Tibial nerve (tissue), 4 donors: ENCODE measurements around the gene ISG20L2. TPM values are rescaled to one million over a fixed set of nuclear protein-coding genes. Genes with fewer than 3 reads are reported as not detected.
A peak's percentile ranks its signal among the peaks of the same experiment; 100 is the strongest.

Source experiments
- DNase-seq, 2 donors: peaks; one replicate each; pipeline ENCODE4 v3.0.0-alpha.2; 2019; ENCODE audit warnings: low spot score in 2 of 2
- H3K27ac ChIP-seq, 4 donors: fragments of 200-600 bp; sonication (generic) in 3 of 4; one replicate each; pipeline ENCODE4 v1.5.1; 2017 to 2019; ENCODE audit warnings: mild to moderate bottlenecking in 1 of 4
- H3K27me3 ChIP-seq, 2 donors: fragments of 200-600 bp; sonication (generic) in 1 of 2; one replicate each; pipeline versions ENCODE4 v1.5.1 to v1.6.0; 2017 to 2019
- H3K36me3 ChIP-seq, 3 donors: fragments of 200-600 bp; sonication (generic); one replicate each; pipeline ENCODE4 v1.5.1; 2018 to 2019
- H3K4me1 ChIP-seq, 4 donors: fragments of 200-600 bp; sonication (generic) in 3 of 4; one replicate each; pipeline ENCODE4 v1.5.1; 2017 to 2019
- H3K4me3 ChIP-seq, 4 donors: fragments of 200-600 bp; sonication (generic) in 3 of 4; one replicate each; pipeline ENCODE4 v1.5.1; 2017 to 2019; ENCODE audit warnings: mild to moderate bottlenecking in 1 of 4, moderate library complexity in 1 of 4
- H3K9me3 ChIP-seq, 4 donors: fragments of 200-600 bp; sonication (generic) in 3 of 4; one replicate each; pipeline ENCODE4 v1.5.1; 2017 to 2019
- EP300 ChIP-seq, 2 donors: sonication (generic); formaldehyde crosslinking; IDR thresholded peaks; one replicate each; pipeline ENCODE4 v1.6.1; 2017; ENCODE audit warnings: antibody characterized with exemption in 2 of 2, mild to moderate bottlenecking in 1 of 2
- POLR2A ChIP-seq, 2 donors: fragments of 450-650 bp; IDR thresholded peaks; one replicate each; pipeline ENCODE4 v1.6.1; 2017; ENCODE audit warnings: antibody characterized with exemption in 2 of 2, mild to moderate bottlenecking in 2 of 2, moderate library complexity in 2 of 2
- WGBS, 2 donors: methylation state at CpG; one replicate each; pipeline ENCODE4 v1.1.5; 2018; 5-methylcytosine and 5-hydroxymethylcytosine counted together
- total RNA-seq, 4 donors: library from RNA; depleted of rRNA; stranded (reverse); fragments of >200 nt; gene quantifications; one replicate each; pipeline ENCODE4 v1.1.0, GENCODE V29; 2016
- TF ChIP-seq, protein P1 (sequence below), 5 experiments: fragments of 200-600 bp in 3 of 5; fragments of 450-650 bp in 2 of 5; sonication (generic) in 3 of 5; IDR thresholded peaks; one replicate each; pipeline ENCODE4 v1.5.1; 2016 to 2019; ENCODE audit warnings: antibody characterized with exemption in 5 of 5, mild to moderate bottlenecking in 3 of 5, moderate library complexity in 2 of 5

ISG20L2 gene
- total RNA-seq, 4 donors from 2014 or later = 10.1 to 24.9 (median 18.6) TPM

- Histone ChIP-seq H3K9me3 (no peaks in the 10 kb centered on the region), H3K27ac (peak within 1 kb of the TSS; percentile 85 to 93 (median 89)), H3K27me3 (no peaks in the 10 kb centered on the region), H3K36me3 (peaks cover 0 to 63% (median 15%) of the 10 kb centered on the region in 3 donors), H3K4me1 (peaks cover 0 to 57% (median 18%) of the 10 kb centered on the region in 4 donors), H3K4me3 (peak within 1 kb of the TSS; percentile 47 to 81 (median 70))
- TF ChIP-seq POLR2A (IDR thresholded peaks at IDR 0.05) (peak in 1 of 2 donors; percentile 51), EP300 (IDR thresholded peaks at IDR 0.05) (peak; percentile 97)
- TF ChIP-seq, protein P1, sequence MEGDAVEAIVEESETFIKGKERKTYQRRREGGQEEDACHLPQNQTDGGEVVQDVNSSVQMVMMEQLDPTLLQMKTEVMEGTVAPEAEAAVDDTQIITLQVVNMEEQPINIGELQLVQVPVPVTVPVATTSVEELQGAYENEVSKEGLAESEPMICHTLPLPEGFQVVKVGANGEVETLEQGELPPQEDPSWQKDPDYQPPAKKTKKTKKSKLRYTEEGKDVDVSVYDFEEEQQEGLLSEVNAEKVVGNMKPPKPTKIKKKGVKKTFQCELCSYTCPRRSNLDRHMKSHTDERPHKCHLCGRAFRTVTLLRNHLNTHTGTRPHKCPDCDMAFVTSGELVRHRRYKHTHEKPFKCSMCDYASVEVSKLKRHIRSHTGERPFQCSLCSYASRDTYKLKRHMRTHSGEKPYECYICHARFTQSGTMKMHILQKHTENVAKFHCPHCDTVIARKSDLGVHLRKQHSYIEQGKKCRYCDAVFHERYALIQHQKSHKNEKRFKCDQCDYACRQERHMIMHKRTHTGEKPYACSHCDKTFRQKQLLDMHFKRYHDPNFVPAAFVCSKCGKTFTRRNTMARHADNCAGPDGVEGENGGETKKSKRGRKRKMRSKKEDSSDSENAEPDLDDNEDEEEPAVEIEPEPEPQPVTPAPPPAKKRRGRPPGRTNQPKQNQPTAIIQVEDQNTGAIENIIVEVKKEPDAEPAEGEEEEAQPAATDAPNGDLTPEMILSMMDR (IDR thresholded peaks at IDR 0.05) = peak in 2 of 5 experiments; percentile 21 to 42
- peak; percentile 95 to 99 for DNase-seq
- WGBS, 2 donors = 0 to 1% methylated on average over 35 to 38 of the region's 38 CpGs
These were observed 12.3 kb upstream of the ISG20L2 start, which contains the start of gene MRPL24 for GRCh38 chr1:156740741-156741480. MRPL24 (minus strand) TSS chr1:156741088; CDS start chr1:156738704, 2,384 bp downstream.

GRCh38 chr1:156740237-156740740, 11.7 kb upstream of the ISG20L2 start:
- H3K36me3 ChIP-seq = peaks cover 0 to 66% (median 15%) of the 10 kb centered on the region in 3 donors
- WGBS, 2 donors = 18% methylated on average over 7 of the region's 7 CpGs
- H3K9me3 ChIP-seq = no peaks in the 10 kb centered on the region
- DNase-seq = no peak
- H3K27ac ChIP-seq = peak overlapping the region in 3 of 4 donors; percentile 37 to 90 (median 53)
- H3K27me3 ChIP-seq = no peaks in the 10 kb centered on the region
- H3K4me3 ChIP-seq = peak overlapping the region; percentile 47 to 81 (median 70)
- TF ChIP-seq, protein P1 (IDR thresholded peaks at IDR 0.05) = no peak
- TF ChIP-seq POLR2A (IDR thresholded peaks at IDR 0.05) = no peak
- TF ChIP-seq EP300 (IDR thresholded peaks at IDR 0.05) = no peak
- H3K4me1 ChIP-seq = peaks cover 0 to 51% (median 11%) of the 10 kb centered on the region in 4 donors

DNA sequence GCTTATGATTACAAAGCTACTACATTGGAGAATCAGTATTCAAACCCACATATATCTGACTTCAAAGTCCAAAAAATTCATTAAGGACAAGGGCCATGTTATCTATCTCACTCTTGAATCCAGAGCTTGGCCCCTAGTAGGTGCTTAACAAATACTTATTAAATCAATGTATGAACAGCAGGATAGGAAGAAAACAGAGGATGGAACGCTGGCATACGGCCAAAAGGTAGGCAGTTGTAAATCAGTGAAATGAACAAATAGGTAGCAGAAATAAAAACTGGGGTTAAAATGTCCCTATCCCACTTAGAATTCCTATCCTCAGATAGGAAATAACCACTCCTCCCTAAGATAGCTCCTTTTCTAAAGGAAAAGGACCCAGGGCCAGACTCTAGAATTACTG, 10.3 kb upstream of the ISG20L2 start:
- Histone ChIP-seq H3K36me3 (peaks cover 0 to 60% (median 12%) of the 10 kb centered on the region in 3 donors), H3K4me1 (peaks cover 0 to 37% (median 11%) of the 10 kb centered on the region in 4 donors), H3K9me3 (no peaks in the 10 kb centered on the region), H3K27me3 (no peaks in the 10 kb centered on the region), H3K4me3 (no peak overlapping the region), H3K27ac (no peak overlapping the region)
- no peak for TF ChIP-seq EP300 (IDR thresholded peaks at IDR 0.05)
- TF ChIP-seq, protein P1 (IDR thresholded peaks at IDR 0.05) = no peak
- TF ChIP-seq POLR2A (IDR thresholded peaks at IDR 0.05) = no peak
- WGBS, 2 donors = 80 to 84% methylated on average over 2 of the region's 2 CpGs
- no peak for DNase-seq

DNA sequence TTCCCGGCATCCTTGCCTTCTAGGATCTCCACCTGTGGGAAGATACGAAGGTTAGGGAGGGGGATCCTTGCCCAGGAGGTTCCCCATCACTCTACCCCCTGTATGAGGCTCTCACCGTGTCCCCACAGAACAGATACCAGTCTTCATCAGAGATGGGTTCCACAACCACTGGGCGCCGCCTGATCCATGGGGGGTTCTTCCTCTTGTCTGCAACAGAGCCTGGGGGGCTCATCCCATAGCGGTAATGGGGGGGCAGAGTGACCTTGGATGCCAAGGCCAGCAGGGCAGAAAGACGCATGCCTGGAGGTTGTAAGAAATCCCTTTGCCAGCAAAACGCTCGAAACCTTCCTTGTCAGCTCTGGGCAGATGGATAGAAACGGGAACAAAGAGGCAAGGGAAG, 9.8 kb upstream of the ISG20L2 start:
- DNase-seq = no peak
- Histone ChIP-seq H3K27me3 (no peaks in the 10 kb centered on the region), H3K9me3 (no peaks in the 10 kb centered on the region), H3K4me1 (peaks cover 0 to 32% (median 11%) of the 10 kb centered on the region in 4 donors), H3K4me3 (no peak overlapping the region), H3K27ac (no peak overlapping the region), H3K36me3 (peaks cover 0 to 60% (median 9%) of the 10 kb centered on the region in 3 donors)
- TF ChIP-seq, protein P1 (IDR thresholded peaks at IDR 0.05) = no peak
- TF ChIP-seq POLR2A (IDR thresholded peaks at IDR 0.05) = no peak
- TF ChIP-seq EP300 (IDR thresholded peaks at IDR 0.05) = no peak
- 83 to 87% methylated on average over 10 of the region's 10 CpGs for WGBS, 2 donors
